Thymus (tissue), 14 donors: ENCODE data around the gene UBE2E3. TPM values are rescaled to one million over a fixed set of nuclear protein-coding genes. Genes with fewer than 3 reads are reported as not detected.
"Not testable (repeated sequence)": the region's sequence is repeated elsewhere in the genome, so short reads cannot be mapped to it uniquely, and the experiment has no call there.

Experiments
- DNase-seq, 9 donors: peaks; one replicate each; pipeline ENCODE4 v3.0.0-alpha.2; 2013; ENCODE audit warnings: low spot score in 9 of 9, low read depth in 6 of 9, missing footprints in 1 of 9
- H3K27ac ChIP-seq, 2 donors: one replicate each; pipeline ENCODE4 v1.5.1; 2013; ENCODE audit warnings: control low read depth in 1 of 2, low read depth in 1 of 2, low read length in 1 of 2, mild to moderate bottlenecking in 1 of 2, moderate library complexity in 1 of 2
- H3K27me3 ChIP-seq, 2 donors: one replicate each; pipeline ENCODE4 v1.5.1; 2013; ENCODE audit warnings: low read length in 1 of 2; ENCODE audit not compliant: control insufficient read depth in 2 of 2, insufficient read depth in 1 of 2
- H3K36me3 ChIP-seq, 2 donors: one replicate each; pipeline ENCODE4 v1.5.1; 2013; ENCODE audit warnings: low read length in 1 of 2, mild to moderate bottlenecking in 1 of 2, moderate library complexity in 1 of 2; ENCODE audit not compliant: control insufficient read depth in 2 of 2, insufficient read depth in 2 of 2
- H3K4me1 ChIP-seq, 2 donors: one replicate each; pipeline ENCODE4 v1.5.1; 2013; ENCODE audit warnings: low read length in 2 of 2; ENCODE audit not compliant: control insufficient read depth in 2 of 2, insufficient read depth in 2 of 2
- H3K4me3 ChIP-seq, 2 donors: one replicate each; pipeline ENCODE4 v1.5.1; 2013; ENCODE audit warnings: low read length in 2 of 2, control low read depth in 1 of 2, mild to moderate bottlenecking in 1 of 2
- H3K9me3 ChIP-seq, 2 donors: one replicate each; pipeline ENCODE4 v1.5.1; 2013; ENCODE audit warnings: low read length in 1 of 2, mild to moderate bottlenecking in 1 of 2; ENCODE audit not compliant: control insufficient read depth in 2 of 2, insufficient read depth in 1 of 2
- WGBS: extraction: QIAGEN DNeasy Blood & Tissue Kit; methylation state at CpG from one replicate; pipeline ENCODE4 v1.1.7; 2013; 5-methylcytosine and 5-hydroxymethylcytosine counted together
- long read RNA-seq, 10 donors: transcript quantifications; one replicate each; lab custom pipeline, GENCODE V29; 2026
- polyA plus RNA-seq: library from polyadenylated mRNA; stranded (reverse); fragments of 200-250 nt; gene quantifications from one replicate; pipeline ENCODE4 v1.2.3, GENCODE V29; 2013
- total RNA-seq: library from RNA; stranded (reverse); fragments of 120-200 nt; gene quantifications from one replicate; pipeline ENCODE4 v1.2.4, GENCODE V29; 2013
- donor health status: healthy.

UBE2E3 gene
- total RNA-seq (55.4 TPM), polyA plus RNA-seq (93.0 TPM)
- long read RNA-seq, donor 1, partial matches to known transcripts: 0 of 3 reads
- long read RNA-seq, donor 1, other reads (novel, unspliced or antisense): 0 of 3 reads
- long read RNA-seq, donor 2, transcript UBE2E3-202 (6 exons, 1,570 nt): major isoform, 66 of 89 reads
- long read RNA-seq, donor 2, partial matches to known transcripts: 20 of 89 reads
- long read RNA-seq, donor 2, other reads (novel, unspliced or antisense): 0 of 89 reads
- long read RNA-seq, donor 3, transcript UBE2E3-202 (6 exons, 1,570 nt): major isoform, 47 of 76 reads
- long read RNA-seq, donor 3, partial matches to known transcripts: 29 of 76 reads
- long read RNA-seq, donor 3, other reads (novel, unspliced or antisense): 0 of 76 reads
- long read RNA-seq, donor 4, transcript UBE2E3-202 (6 exons, 1,570 nt): major isoform, 12 of 24 reads
- long read RNA-seq, donor 4, partial matches to known transcripts: 11 of 24 reads
- long read RNA-seq, donor 4, other reads (novel, unspliced or antisense): 0 of 24 reads
- long read RNA-seq, donor 5, transcript UBE2E3-202 (6 exons, 1,570 nt): major isoform, 42 of 97 reads
- long read RNA-seq, donor 5, partial matches to known transcripts: 43 of 97 reads
- long read RNA-seq, donor 5, other reads (novel, unspliced or antisense): 6 of 97 reads
- long read RNA-seq, donor 6, transcript UBE2E3-202 (6 exons, 1,570 nt): major isoform, 25 of 37 reads
- long read RNA-seq, donor 6, partial matches to known transcripts: 10 of 37 reads
- long read RNA-seq, donor 6, other reads (novel, unspliced or antisense): 0 of 37 reads
- long read RNA-seq, donor 7, transcript UBE2E3-202 (6 exons, 1,570 nt): major isoform, 45 of 75 reads
- long read RNA-seq, donor 7, partial matches to known transcripts: 27 of 75 reads
- long read RNA-seq, donor 7, other reads (novel, unspliced or antisense): 0 of 75 reads
- long read RNA-seq, donor 8, transcript UBE2E3-202 (6 exons, 1,570 nt): major isoform, 13 of 14 reads
- long read RNA-seq, donor 8, partial matches to known transcripts: 0 of 14 reads
- long read RNA-seq, donor 8, other reads (novel, unspliced or antisense): 0 of 14 reads
- long read RNA-seq, donor 9, transcript UBE2E3-202 (6 exons, 1,570 nt): major isoform, 15 of 24 reads
- long read RNA-seq, donor 9, partial matches to known transcripts: 6 of 24 reads
- long read RNA-seq, donor 9, other reads (novel, unspliced or antisense): 0 of 24 reads
- long read RNA-seq, donor 10, transcript UBE2E3-202 (6 exons, 1,570 nt): major isoform, 22 of 47 reads
- long read RNA-seq, donor 10, partial matches to known transcripts: 23 of 47 reads
- long read RNA-seq, donor 10, other reads (novel, unspliced or antisense): 0 of 47 reads

GRCh38 chr2:180980106-180980942 is at the start of gene UBE2E3:
Gene UBE2E3 (plus strand): TSS chr2:180980605. CDS start chr2:180982043, 1,438 bp downstream.
- H3K36me3 ChIP-seq: peaks cover 0 to 7% of the 10 kb centered on the region in 2 donors
- peak in 8 of 9 donors; percentile 51 to 87 (median 70) for DNase-seq
- H3K4me1 ChIP-seq: peaks cover 0 to 12% of the 10 kb centered on the region in 2 donors
- peak within 1 kb of the TSS; percentile 87 to 93 for H3K4me3 ChIP-seq
- WGBS: under 1% methylated on average over 106 of the region's 106 CpGs
- peaks cover 0 to 3% of the 10 kb centered on the region in 2 donors for H3K27me3 ChIP-seq
- no peaks in the 10 kb centered on the region for H3K9me3 ChIP-seq
- H3K27ac ChIP-seq: peak within 1 kb of the TSS; percentile 70 to 86

- no peaks in the 10 kb centered on the region for H3K9me3 ChIP-seq
- H3K4me3 ChIP-seq: no peak overlapping the region
- no peak overlapping the region for H3K27ac ChIP-seq
- no peaks in the 10 kb centered on the region for H3K4me1 ChIP-seq
- DNase-seq: no peak
- no peaks in the 10 kb centered on the region for H3K27me3 ChIP-seq
- H3K36me3 ChIP-seq: no peaks in the 10 kb centered on the region
Observed at GRCh38 chr2:180931841-180932240, 48.6 kb upstream of the UBE2E3 start.

- no peak overlapping the region for H3K4me3 ChIP-seq
- H3K9me3 ChIP-seq: no peaks in the 10 kb centered on the region
- H3K27ac ChIP-seq: no peak overlapping the region
- no peaks in the 10 kb centered on the region for H3K27me3 ChIP-seq
- 90% methylated on average over 1 of the region's 1 CpG for WGBS
- no peaks in the 10 kb centered on the region for H3K4me1 ChIP-seq
- DNase-seq: no peak
- no peaks in the 10 kb centered on the region for H3K36me3 ChIP-seq
Observed at GRCh38 chr2:180933332-180933731, 47.1 kb upstream of the UBE2E3 start.

- no peak overlapping the region for H3K4me3 ChIP-seq
- no peaks in the 10 kb centered on the region for H3K9me3 ChIP-seq
- H3K36me3 ChIP-seq: no peaks in the 10 kb centered on the region
- no peaks in the 10 kb centered on the region for H3K27me3 ChIP-seq
- H3K27ac ChIP-seq: no peak overlapping the region
- no peaks in the 10 kb centered on the region for H3K4me1 ChIP-seq
- no peak for DNase-seq
- 93% methylated on average over 1 of the region's 1 CpG for WGBS
Observed at GRCh38 chr2:180934911-180935310, 45.5 kb upstream of the UBE2E3 start.

GRCh38 chr2:180937480-180937879 is 42.9 kb upstream of the UBE2E3 start:
- H3K27me3 ChIP-seq, H3K4me3 ChIP-seq, H3K27ac ChIP-seq, H3K9me3 ChIP-seq, H3K4me1 ChIP-seq, DNase-seq, H3K36me3 ChIP-seq: not testable (repeated sequence)
- 49% methylated on average over 3 of the region's 3 CpGs for WGBS

- no peaks in the 10 kb centered on the region for H3K36me3 ChIP-seq
- H3K4me1 ChIP-seq: no peaks in the 10 kb centered on the region
- H3K27me3 ChIP-seq: no peaks in the 10 kb centered on the region
- H3K9me3 ChIP-seq: no peaks in the 10 kb centered on the region
- no peak overlapping the region for H3K27ac ChIP-seq
- no peak for DNase-seq
- no peak overlapping the region for H3K4me3 ChIP-seq
Observed at GRCh38 chr2:180938451-180938850, 42.0 kb upstream of the UBE2E3 start.

- no peaks in the 10 kb centered on the region for H3K36me3 ChIP-seq
- H3K27me3 ChIP-seq: no peaks in the 10 kb centered on the region
- no peak overlapping the region for H3K27ac ChIP-seq
- 100% methylated on average over 1 of the region's 1 CpG for WGBS
- peak in 1 of 9 donors; percentile 2 for DNase-seq
- H3K4me3 ChIP-seq: no peak overlapping the region
- H3K4me1 ChIP-seq: no peaks in the 10 kb centered on the region
- H3K9me3 ChIP-seq: no peaks in the 10 kb centered on the region
Observed at GRCh38 chr2:180943275-180943674, 37.1 kb upstream of the UBE2E3 start.

- Histone ChIP-seq H3K36me3 (no peaks in the 10 kb centered on the region), H3K27me3 (no peaks in the 10 kb centered on the region), H3K4me1 (no peaks in the 10 kb centered on the region), H3K9me3 (no peaks in the 10 kb centered on the region), H3K27ac (no peak overlapping the region), H3K4me3 (no peak overlapping the region)
- over 99% methylated on average over 3 of the region's 3 CpGs for WGBS
- no peak for DNase-seq
Observed at GRCh38 chr2:180944372-180944771, 36.0 kb upstream of the UBE2E3 start.
